ENCODE data around the gene KASH5. TPM values are rescaled to one million over a fixed set of nuclear protein-coding genes. Genes with fewer than 3 reads are reported as not detected.

The KASH5 gene
- total RNA-seq, 1 experiment from 2014 or later, result 0.21 TPM

GRCh38 chr19:49374665-49375434, 13.2 kb upstream of the KASH5 start:
- H3K36me3 ChIP-seq (replicated peaks; ENCODE audit: control insufficient read depth, insufficient read depth, low read length), result no peaks in the 10 kb centered on the region
- H3K27me3 ChIP-seq (ENCODE audit: control insufficient read depth, insufficient read depth, low read length), result no peaks in the 10 kb centered on the region
- H3K4me3 ChIP-seq (ENCODE audit: insufficient read depth, low read depth, low read length), result no peak overlapping the region
- DNase-seq, result peak; percentile 32

DNA sequence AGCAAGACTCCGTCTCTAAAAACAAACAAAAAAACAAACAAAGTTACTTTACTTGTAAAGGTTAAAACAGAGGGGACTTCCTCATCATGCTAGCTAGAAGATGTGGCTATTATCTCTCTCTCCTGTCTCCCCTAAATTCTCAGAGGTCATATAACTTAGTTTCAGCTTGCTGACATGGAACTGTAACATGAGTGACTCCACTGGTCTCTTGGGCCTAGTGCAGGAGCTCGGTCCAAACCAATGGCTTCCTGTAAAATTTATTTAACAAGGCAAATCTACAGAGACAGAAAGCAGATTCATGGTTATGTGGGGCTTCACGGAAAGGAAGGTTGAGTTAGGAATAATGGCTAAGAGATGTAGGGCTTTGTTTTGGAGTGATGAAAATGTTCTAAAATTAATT, 9.5 kb upstream of the KASH5 start:
- H3K27me3 ChIP-seq (ENCODE audit: control insufficient read depth, insufficient read depth, low read length), result no peaks in the 10 kb centered on the region
- no peaks in the 10 kb centered on the region for H3K36me3 ChIP-seq (replicated peaks; ENCODE audit: control insufficient read depth, insufficient read depth, low read length)
- H3K4me3 ChIP-seq (ENCODE audit: insufficient read depth, low read depth, low read length), result no peak overlapping the region
- DNase-seq, result no peak

- Histone ChIP-seq H3K27me3 (ENCODE audit: control insufficient read depth, insufficient read depth, low read length) (no peaks in the 10 kb centered on the region), H3K36me3 (replicated peaks; ENCODE audit: control insufficient read depth, insufficient read depth, low read length) (no peaks in the 10 kb centered on the region), H3K4me3 (ENCODE audit: insufficient read depth, low read depth, low read length) (no peak overlapping the region)
- DNase-seq, result no peak
Observed at GRCh38 chr19:49380391-49380790, 7.7 kb upstream of the KASH5 start.

DNA sequence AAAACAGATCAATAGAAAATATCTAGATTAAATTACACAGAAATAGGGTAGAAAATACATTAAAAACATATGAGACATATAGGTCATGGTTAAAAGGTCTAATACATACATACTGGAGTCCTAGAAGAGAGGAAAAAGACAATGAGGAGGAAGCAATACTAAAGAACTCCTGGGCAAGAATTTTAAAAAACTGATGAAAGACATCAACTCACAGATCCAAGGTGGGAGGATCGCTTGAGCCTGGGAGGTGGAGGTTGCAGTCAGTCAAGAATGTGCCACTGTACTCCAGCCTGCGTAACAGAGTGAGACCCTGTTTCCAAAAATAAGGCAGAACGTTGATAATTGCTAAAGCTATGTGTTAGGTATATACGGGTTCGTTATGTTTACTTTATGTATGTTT, 5.4 kb upstream of the KASH5 start:
- H3K36me3 ChIP-seq (replicated peaks; ENCODE audit: control insufficient read depth, insufficient read depth, low read length), result no peaks in the 10 kb centered on the region
- no peak overlapping the region for H3K4me3 ChIP-seq (ENCODE audit: insufficient read depth, low read depth, low read length)
- no peak for DNase-seq
- H3K27me3 ChIP-seq (ENCODE audit: control insufficient read depth, insufficient read depth, low read length), result no peaks in the 10 kb centered on the region

DNA sequence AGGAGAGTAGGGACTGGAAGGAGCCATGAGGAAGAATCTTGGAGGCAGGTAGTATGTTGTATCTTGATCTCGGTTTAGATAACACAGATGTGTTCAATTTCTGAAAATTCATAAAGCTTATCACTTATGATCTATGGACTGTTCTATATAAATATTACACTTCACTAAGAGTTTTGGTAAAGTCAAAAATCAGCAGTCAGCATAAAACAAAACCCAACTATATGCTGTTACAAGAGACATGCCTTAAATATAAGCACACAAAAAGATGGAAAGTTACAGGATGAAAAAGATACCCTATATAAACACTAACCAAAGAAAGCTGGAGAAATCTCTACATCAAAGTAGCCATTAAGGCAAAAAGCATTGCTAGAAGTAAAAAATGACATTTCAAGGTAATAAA, 4.5 kb upstream of the KASH5 start:
- H3K4me3 ChIP-seq (ENCODE audit: insufficient read depth, low read depth, low read length), result no peak overlapping the region
- no peaks in the 10 kb centered on the region for H3K27me3 ChIP-seq (ENCODE audit: control insufficient read depth, insufficient read depth, low read length)
- DNase-seq, result no peak
- no peaks in the 10 kb centered on the region for H3K36me3 ChIP-seq (replicated peaks; ENCODE audit: control insufficient read depth, insufficient read depth, low read length)

GRCh38 chr19:49389406-49389805, 1.4 kb downstream of the KASH5 start:
- Histone ChIP-seq H3K36me3 (replicated peaks; ENCODE audit: control insufficient read depth, insufficient read depth, low read length) (no peaks in the 10 kb centered on the region), H3K27me3 (ENCODE audit: control insufficient read depth, insufficient read depth, low read length) (no peaks in the 10 kb centered on the region; the same call in 1 of the 2 replicates), H3K4me3 (ENCODE audit: insufficient read depth, low read depth, low read length) (no peak overlapping the region)
- peak; percentile 52 for DNase-seq

DNA sequence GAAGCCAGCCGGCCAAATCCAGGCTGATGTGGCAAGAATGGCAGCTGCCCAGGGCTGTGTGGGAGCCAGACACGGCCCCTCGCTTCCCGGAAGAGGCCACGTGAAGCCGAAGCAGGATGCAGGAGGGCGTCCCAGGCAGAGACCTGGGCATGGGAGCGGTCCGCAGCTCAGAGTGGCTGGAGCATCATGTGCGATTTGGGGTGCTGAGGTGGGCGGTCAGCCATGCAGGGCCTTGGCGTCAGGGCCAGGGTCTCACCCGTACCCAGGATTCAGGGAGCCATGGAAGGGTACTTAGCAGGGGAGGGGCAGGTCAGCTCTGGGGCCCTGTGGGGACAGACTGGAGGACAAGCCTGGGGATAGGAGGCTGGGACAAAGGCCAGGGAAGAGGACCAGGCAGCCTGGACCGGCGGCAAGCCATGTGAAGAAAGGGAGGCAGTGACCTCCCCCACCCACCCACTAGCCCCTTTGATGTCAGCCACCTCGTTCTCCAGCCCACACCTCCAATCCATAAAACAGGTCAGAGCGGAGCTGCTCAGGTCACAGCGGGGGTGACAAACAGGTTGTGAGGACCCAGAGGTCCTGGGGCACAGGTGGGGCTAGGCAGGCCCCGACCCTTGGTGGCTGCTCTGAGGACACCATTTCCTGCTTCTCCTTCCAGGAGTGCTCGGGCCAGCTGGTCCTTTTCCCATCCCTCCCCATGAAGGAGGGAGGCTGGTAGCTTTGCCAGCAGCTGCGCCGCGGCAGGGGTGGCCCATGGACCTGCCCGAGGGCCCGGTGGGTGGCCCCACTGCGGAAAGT, 2.3 kb downstream of the KASH5 start:
- no peak overlapping the region for H3K4me3 ChIP-seq (ENCODE audit: insufficient read depth, low read depth, low read length)
- H3K27me3 ChIP-seq (ENCODE audit: control insufficient read depth, insufficient read depth, low read length), result no peaks in the 10 kb centered on the region; the same call in 1 of the 2 replicates
- H3K36me3 ChIP-seq (replicated peaks; ENCODE audit: control insufficient read depth, insufficient read depth, low read length), result no peaks in the 10 kb centered on the region
- peak; percentile 49 for DNase-seq

DNA sequence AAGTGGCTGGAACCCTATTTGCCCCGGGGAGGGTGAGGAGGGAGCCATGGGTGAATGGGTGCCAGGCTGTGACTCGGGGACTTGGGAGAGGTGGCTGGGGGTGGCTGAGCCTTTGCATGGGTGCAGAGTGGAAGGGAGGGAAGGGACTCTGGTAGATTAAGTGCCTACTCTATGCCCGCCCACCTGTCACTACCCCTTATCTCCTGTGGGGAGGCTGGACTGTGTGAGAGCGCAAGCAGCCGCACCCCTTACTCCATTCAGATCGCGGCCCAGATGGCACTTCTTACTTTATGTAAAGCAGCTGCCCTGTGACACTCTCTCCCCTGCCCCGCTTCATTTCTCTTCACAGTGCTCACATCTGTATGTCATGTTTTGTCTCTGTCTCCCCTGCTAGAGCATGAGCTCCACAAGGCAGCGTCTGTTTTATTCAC, 2.9 kb downstream of the KASH5 start:
- no peaks in the 10 kb centered on the region; the same call in 1 of the 2 replicates for H3K27me3 ChIP-seq (ENCODE audit: control insufficient read depth, insufficient read depth, low read length)
- no peaks in the 10 kb centered on the region for H3K36me3 ChIP-seq (replicated peaks; ENCODE audit: control insufficient read depth, insufficient read depth, low read length)
- no peak overlapping the region for H3K4me3 ChIP-seq (ENCODE audit: insufficient read depth, low read depth, low read length)
- no peak for DNase-seq

DNA sequence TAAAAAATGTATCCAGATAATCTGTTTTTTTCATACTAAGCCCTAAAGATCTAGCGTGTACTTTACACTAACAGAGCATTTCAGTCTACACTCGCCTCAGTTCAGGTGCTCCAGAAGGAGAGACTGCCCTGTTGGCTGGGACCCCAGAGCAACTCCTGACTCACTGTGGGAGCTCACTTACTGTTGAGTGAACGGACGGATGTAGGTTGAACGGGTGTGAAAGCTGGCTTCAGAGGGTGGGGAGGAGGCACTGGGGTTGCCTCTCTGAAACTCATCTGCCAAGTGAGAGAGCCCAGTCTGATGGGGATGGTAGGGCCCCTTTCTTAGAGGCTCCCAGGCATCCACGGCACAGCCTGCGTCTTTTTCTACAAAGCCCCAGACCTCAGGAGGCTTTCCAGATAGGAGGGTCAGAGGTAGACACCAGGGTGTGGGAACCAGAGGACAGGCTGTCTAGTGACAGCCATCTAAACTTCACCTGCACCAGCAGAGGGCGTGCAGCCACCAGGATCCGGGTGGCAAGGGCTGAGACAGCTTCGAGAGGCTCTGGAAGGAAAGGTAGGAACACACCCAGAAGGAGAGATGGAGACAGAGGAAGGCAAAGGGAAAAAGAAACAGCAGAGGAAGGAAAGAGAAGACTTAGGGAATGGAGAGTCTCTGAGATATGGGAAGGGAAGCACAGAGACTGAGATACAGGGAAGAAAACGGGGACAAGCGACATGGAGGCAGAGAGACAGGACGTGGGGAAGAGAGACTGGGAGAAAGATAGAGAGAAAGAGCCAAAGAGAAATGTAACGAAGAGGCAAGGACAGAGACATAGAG, 3.7 kb downstream of the KASH5 start:
- no peak overlapping the region for H3K4me3 ChIP-seq (ENCODE audit: insufficient read depth, low read depth, low read length)
- H3K27me3 ChIP-seq (ENCODE audit: control insufficient read depth, insufficient read depth, low read length), result no peaks in the 10 kb centered on the region; the same call in 1 of the 2 replicates
- peak; percentile 95 for DNase-seq
- no peaks in the 10 kb centered on the region for H3K36me3 ChIP-seq (replicated peaks; ENCODE audit: control insufficient read depth, insufficient read depth, low read length)

GRCh38 chr19:49393881-49394280, 5.8 kb downstream of the KASH5 start:
- H3K36me3 ChIP-seq (replicated peaks; ENCODE audit: control insufficient read depth, insufficient read depth, low read length), result no peaks in the 10 kb centered on the region
- no peaks in the 10 kb centered on the region; the same call in 1 of the 2 replicates for H3K27me3 ChIP-seq (ENCODE audit: control insufficient read depth, insufficient read depth, low read length)
- DNase-seq, result peak; percentile 46
- no peak overlapping the region for H3K4me3 ChIP-seq (ENCODE audit: insufficient read depth, low read depth, low read length)

GRCh38 chr19:49395581-49396407, 7.7 kb downstream of the KASH5 start:
- H3K27me3 ChIP-seq (ENCODE audit: control insufficient read depth, insufficient read depth, low read length), result no peaks in the 10 kb centered on the region; the same call in 1 of the 2 replicates
- H3K4me3 ChIP-seq (ENCODE audit: insufficient read depth, low read depth, low read length), result no peak overlapping the region
- H3K36me3 ChIP-seq (replicated peaks; ENCODE audit: control insufficient read depth, insufficient read depth, low read length), result no peaks in the 10 kb centered on the region
- peak; percentile 63 for DNase-seq

- Histone ChIP-seq H3K36me3 (replicated peaks; ENCODE audit: control insufficient read depth, insufficient read depth, low read length) (no peaks in the 10 kb centered on the region), H3K4me3 (ENCODE audit: insufficient read depth, low read depth, low read length) (no peak overlapping the region)
- peak; percentile 40 for DNase-seq
Observed at GRCh38 chr19:49396738-49397505, 8.9 kb downstream of the KASH5 start.

DNA sequence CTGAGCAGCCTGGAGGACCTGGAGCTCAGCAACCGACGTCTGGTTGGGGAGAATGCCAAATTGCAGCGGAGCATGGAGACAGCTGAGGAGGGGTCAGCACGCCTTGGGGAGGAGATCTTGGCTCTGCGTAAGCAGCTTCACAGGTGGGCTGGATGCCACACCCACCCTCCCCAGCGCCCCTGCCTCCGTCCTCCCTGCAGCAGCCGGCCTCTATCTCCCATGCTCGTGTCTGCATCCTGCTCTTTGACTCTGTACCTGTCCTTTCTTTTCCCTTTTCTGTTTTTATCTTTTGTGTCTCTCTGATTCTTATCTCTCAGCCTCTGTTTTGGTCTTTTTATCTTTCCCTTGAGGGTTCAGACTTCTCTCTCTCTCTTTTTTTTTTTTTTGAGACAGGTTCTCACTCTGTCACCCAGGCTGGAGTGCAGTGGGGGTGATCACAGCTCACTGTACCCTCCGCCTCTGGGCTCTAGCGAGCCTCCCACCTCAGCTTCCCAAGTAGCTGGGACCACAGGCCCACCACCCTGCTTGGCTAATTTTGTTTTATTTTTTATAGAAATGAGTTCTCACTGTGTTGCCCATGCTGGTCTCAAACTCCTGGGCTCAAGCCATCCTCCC, 10.1 kb downstream of the KASH5 start:
- peak; percentile 54 for DNase-seq
- H3K36me3 ChIP-seq (replicated peaks; ENCODE audit: control insufficient read depth, insufficient read depth, low read length), result no peaks in the 10 kb centered on the region
- H3K27me3 ChIP-seq (ENCODE audit: control insufficient read depth, insufficient read depth, low read length), result no peaks in the 10 kb centered on the region; the same call in 1 of the 2 replicates

More at GRCh38 chr19:49396738-49397505, 8.9 kb downstream of the KASH5 start:
- no peaks in the 10 kb centered on the region; the same call in 1 of the 2 replicates for H3K27me3 ChIP-seq (ENCODE audit: control insufficient read depth, insufficient read depth, low read length)

More for the DNA sequence above, 10.1 kb downstream of the KASH5 start:
- H3K4me3 ChIP-seq (ENCODE audit: insufficient read depth, low read depth, low read length), result no peak overlapping the region

Measured in H7 (cell line).